Gastroesophageal sphincter (tissue), 4 donors: ENCODE data around the gene TTLL12. TPM values are rescaled to one million over a fixed set of nuclear protein-coding genes. Genes with fewer than 3 reads are reported as not detected.

Source experiments
- ATAC-seq: fragments of 150-250 bp; one replicate; pipeline ENCODE4 v1.9.1; 2016; ENCODE audit warnings: mild to moderate bottlenecking, moderate library complexity
- H3K27ac ChIP-seq, 4 donors: fragments of 200-600 bp; sonication (generic) in 3 of 4; 1 replicate in 3 of 4; 2 replicates in 1 of 4; pipeline ENCODE4 v1.5.1; 2016 to 2019
- H3K27me3 ChIP-seq: fragments of 200-600 bp; sonication (generic); one replicate; pipeline ENCODE4 v1.5.1; 2019
- H3K36me3 ChIP-seq, 2 donors: fragments of 200-600 bp; sonication (generic); one replicate each; pipeline ENCODE4 v1.5.1; 2019; ENCODE audit warnings: control low read depth in 1 of 2
- H3K4me1 ChIP-seq, 3 donors: fragments of 200-600 bp; sonication (generic); 1 replicate in 2 of 3; 2 replicates in 1 of 3; pipeline ENCODE4 v1.5.1; 2016 to 2019; ENCODE audit warnings: control low read depth in 2 of 3
- H3K4me3 ChIP-seq, 2 donors: fragments of 200-600 bp; sonication (generic); one replicate each; pipeline ENCODE4 v1.5.1; 2019; ENCODE audit warnings: mild to moderate bottlenecking in 1 of 2, moderate library complexity in 1 of 2
- H3K9me3 ChIP-seq, 3 donors: fragments of 200-600 bp; sonication (generic); one replicate each; pipeline ENCODE4 v1.5.1; 2017 to 2019; ENCODE audit warnings: control low read depth in 2 of 3
- CTCF ChIP-seq, 4 experiments: fragments of 200-600 bp in 2 of 4; fragments of 450-650 bp in 2 of 4; sonication (generic) in 1 of 4; IDR thresholded peaks; one replicate each; pipeline ENCODE4 v1.5.1; 2017 to 2019; ENCODE audit warnings: antibody characterized with exemption in 4 of 4, mild to moderate bottlenecking in 2 of 4, moderate library complexity in 2 of 4
- EP300 ChIP-seq: sonication (generic); formaldehyde crosslinking; IDR thresholded peaks from one replicate; pipeline ENCODE4 v1.6.1; 2017; ENCODE audit warnings: antibody characterized with exemption, mild to moderate bottlenecking
- POLR2A ChIP-seq, 2 donors: fragments of 450-650 bp; IDR thresholded peaks; one replicate each; pipeline ENCODE4 v1.6.1; 2017; ENCODE audit warnings: antibody characterized with exemption in 2 of 2, mild to moderate bottlenecking in 2 of 2, moderate library complexity in 1 of 2
- POLR2AphosphoS5 ChIP-seq: sonication (generic); formaldehyde crosslinking; IDR thresholded peaks from one replicate; pipeline ENCODE4 v1.6.1; 2017; ENCODE audit warnings: antibody characterized with exemption
- WGBS, 2 donors: methylation state at CpG; one replicate each; pipeline ENCODE4 v1.1.5; 2018; ENCODE audit warnings: low coverage in 1 of 2; 5-methylcytosine and 5-hydroxymethylcytosine counted together
- total RNA-seq, 4 donors: library from RNA; depleted of rRNA; stranded (reverse); fragments of >200 nt; gene quantifications; one replicate each; pipeline ENCODE4 v1.1.0, GENCODE V29; 2016

The TTLL12 gene
- total RNA-seq, 4 donors from 2014 or later: 20.8 to 34.5 (median 23.4) TPM

- 76 to 83% methylated on average over 5 to 6 of the region's 13 CpGs for WGBS, 2 donors
- H3K36me3 ChIP-seq: peaks cover 0 to 66% of the 10 kb centered on the region in 2 donors
Measured at GRCh38 chr22:43181321-43182076, 5.4 kb downstream of the TTLL12 start.

GRCh38 chr22:43180670-43181069 lies 6.3 kb downstream of the TTLL12 start:
- Histone ChIP-seq H3K36me3 (peaks cover 0 to 74% of the 10 kb centered on the region in 2 donors), H3K27ac (no peak overlapping the region), H3K4me3 (no peak overlapping the region), H3K4me1 (peaks cover 0 to 12% (median 5%) of the 10 kb centered on the region in 3 donors), H3K27me3 (no peaks in the 10 kb centered on the region), H3K9me3 (no peaks in the 10 kb centered on the region)
- no CpG with 5 or more reads among the region's 15 CpGs for WGBS, 2 donors
- no peak for ATAC-seq
- no peak for TF ChIP-seq CTCF (IDR thresholded peaks at IDR 0.05)
- TF ChIP-seq POLR2AphosphoS5: no peak
- TF ChIP-seq POLR2A (IDR thresholded peaks at IDR 0.05): no peak
- no peak for TF ChIP-seq EP300

More at GRCh38 chr22:43181321-43182076, 5.4 kb downstream of the TTLL12 start:
- H3K9me3 ChIP-seq: no peaks in the 10 kb centered on the region
- TF ChIP-seq POLR2AphosphoS5: no peak
- no peak for TF ChIP-seq POLR2A (IDR thresholded peaks at IDR 0.05)
- no peak for TF ChIP-seq CTCF (IDR thresholded peaks at IDR 0.05)
- TF ChIP-seq EP300: no peak
- H3K4me3 ChIP-seq: no peak overlapping the region
- no peak overlapping the region for H3K27ac ChIP-seq
- peaks cover 0 to 21% (median 12%) of the 10 kb centered on the region in 3 donors for H3K4me1 ChIP-seq
- H3K27me3 ChIP-seq: no peaks in the 10 kb centered on the region
- no peak for ATAC-seq

DNA sequence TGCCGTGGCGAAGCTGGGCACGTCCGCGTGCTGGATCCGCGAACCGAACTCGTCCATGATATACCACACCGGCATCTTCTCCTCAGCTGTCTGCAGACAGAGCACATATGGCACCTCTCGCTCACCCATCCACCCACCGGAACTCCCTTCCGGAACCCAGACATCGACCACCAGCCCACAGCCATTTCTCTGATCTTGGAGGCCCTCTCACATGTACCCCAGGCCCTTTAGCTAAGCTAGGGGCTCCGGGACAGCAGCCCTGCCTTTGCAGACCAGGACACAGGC lies 7.1 kb downstream of the TTLL12 start:
- no peak for ATAC-seq
- TF ChIP-seq POLR2AphosphoS5 (no peak), EP300 (no peak), POLR2A (IDR thresholded peaks at IDR 0.05) (no peak), CTCF (IDR thresholded peaks at IDR 0.05) (no peak)
- H3K27ac ChIP-seq: no peak overlapping the region
- H3K36me3 ChIP-seq: peaks cover 0 to 82% of the 10 kb centered on the region in 2 donors
- H3K27me3 ChIP-seq: no peaks in the 10 kb centered on the region
- H3K4me3 ChIP-seq: no peak overlapping the region
- no peaks in the 10 kb centered on the region for H3K9me3 ChIP-seq
- H3K4me1 ChIP-seq: peaks cover 0 to 4% (median 0%) of the 10 kb centered on the region in 3 donors
- 96 to 100% methylated on average over 5 to 13 of the region's 15 CpGs for WGBS, 2 donors

DNA sequence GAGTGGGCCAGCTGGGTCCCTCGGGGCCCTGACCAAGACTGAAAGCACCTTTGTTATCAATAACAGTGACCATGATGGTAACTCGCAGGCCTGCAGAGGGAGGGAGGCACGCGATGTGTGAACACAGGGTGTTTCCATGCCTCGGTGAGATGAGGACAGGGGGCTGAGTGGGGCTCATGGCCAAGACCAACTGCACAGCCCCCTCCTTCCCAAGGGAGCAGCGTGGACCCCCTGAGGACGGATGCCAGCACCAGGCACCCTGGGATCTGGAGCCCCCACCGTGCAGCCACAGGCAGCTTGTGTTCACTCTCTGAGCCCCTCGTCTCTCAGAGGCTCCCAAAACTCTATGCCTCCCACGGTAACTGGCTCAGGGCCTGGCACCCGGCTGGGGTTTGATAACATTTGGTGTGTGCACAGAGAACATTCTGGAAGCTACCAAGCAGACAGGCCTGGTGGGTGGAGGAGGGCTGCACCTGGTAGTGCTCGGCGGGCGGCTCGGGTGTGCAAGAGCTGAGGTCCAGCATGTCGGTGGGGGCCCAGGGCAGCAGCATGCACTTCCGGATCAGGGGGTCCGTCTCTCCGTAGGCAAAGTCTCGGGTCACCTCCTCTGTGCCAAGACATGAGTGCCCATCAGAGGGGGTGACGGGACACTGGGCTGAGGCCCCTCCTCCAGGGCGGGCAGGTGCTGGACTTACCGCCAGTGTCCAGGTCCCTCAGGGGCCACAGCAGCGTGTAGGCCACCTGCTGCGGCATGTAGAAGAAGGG lies 7.6 kb downstream of the TTLL12 start:
- H3K4me3 ChIP-seq: no peak overlapping the region
- no peaks in the 10 kb centered on the region for H3K9me3 ChIP-seq
- no peak for TF ChIP-seq POLR2AphosphoS5
- TF ChIP-seq EP300: no peak
- TF ChIP-seq CTCF (IDR thresholded peaks at IDR 0.05): no peak
- TF ChIP-seq POLR2A (IDR thresholded peaks at IDR 0.05): no peak
- WGBS, 2 donors: 79 to 80% methylated on average over 1 to 7 of the region's 25 CpGs
- no peak for ATAC-seq
- no peaks in the 10 kb centered on the region for H3K4me1 ChIP-seq
- peaks cover 0 to 87% of the 10 kb centered on the region in 2 donors for H3K36me3 ChIP-seq
- no peak overlapping the region for H3K27ac ChIP-seq
- no peaks in the 10 kb centered on the region for H3K27me3 ChIP-seq
